OCI-LY7 (cell line): Measurements from ENCODE around the gene FCN1.

Experiments used
- CTCF ChIP-seq: fragments of 200-600 bp; sonication (generic); conservative IDR thresholded peaks from 2 replicates; pipeline ENCODE4 v1.5.1; 2014; ENCODE audit warnings: mild to moderate bottlenecking, antibody characterized with exemption, low read length, moderate library complexity, mixed read lengths
- EZH2phosphoT487 ChIP-seq: fragments of 200-600 bp; sonication (generic); IDR thresholded peaks from 2 replicates; pipeline ENCODE4 v1.6.1; 2018; ENCODE audit warnings: low read depth, borderline replicate concordance, mild to moderate bottlenecking, mixed run types, antibody characterized with exemption, low read length, moderate library complexity, mixed read lengths

DNA sequence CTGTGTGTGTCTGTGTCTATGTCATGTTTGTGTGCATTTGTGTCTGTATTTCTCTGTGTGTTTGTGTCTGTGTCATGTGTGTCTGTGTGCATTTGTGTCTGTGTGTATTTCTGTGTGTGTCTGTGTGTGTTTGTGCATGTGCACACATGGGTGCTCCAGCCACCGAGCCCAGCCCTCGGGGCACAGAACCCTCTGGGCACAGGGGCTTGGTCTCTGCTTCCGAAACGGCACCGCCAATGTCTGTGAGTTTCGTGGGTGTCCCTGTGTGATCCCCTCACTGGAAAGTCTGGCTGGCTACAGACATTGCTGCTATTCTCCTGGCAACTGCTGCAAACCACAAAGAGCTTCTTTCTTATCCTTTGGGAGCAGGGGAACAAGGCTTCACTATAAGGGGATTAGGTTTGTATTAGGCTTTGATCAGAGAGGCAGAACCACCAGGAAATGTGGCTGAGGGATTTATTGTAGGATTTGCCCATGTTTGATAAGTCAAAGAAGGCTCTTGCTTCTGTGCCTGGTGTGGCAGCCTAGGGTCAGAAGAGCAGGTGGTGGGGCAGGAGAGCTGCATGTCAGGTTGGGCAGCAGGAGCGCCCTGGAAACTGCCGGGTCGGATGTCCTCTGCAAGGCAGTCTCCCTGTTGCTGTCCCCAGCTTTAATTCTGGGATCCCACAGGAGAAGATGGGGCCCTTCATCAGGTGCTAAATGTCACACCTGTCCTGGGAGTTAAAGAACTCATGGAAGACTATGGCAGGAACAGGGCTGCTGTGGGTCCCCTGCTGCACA is 39.6 kb upstream of the FCN1 start:
- TF ChIP-seq CTCF, result no peak
- no peak for TF ChIP-seq EZH2phosphoT487
